B cell (primary cell): ENCODE measurements around the gene FHIT. TPM values are rescaled to one million over a fixed set of nuclear protein-coding genes. Genes with fewer than 3 reads are reported as not detected.

Source experiments
- ATAC-seq: fragments of 200-7000 bp; cut with Tn5 transposase; one replicate; pipeline ENCODE4 v1.10.0; 2021; ENCODE audit warnings: low read depth, mild to moderate bottlenecking, moderate number of reproducible peaks, moderate library complexity
- CTCF ChIA-PET: fragments of 350-600 bp; sonication (Branson Sonifier 250); formaldehyde crosslinking; loops from one replicate; lab custom pipeline; 2021; ENCODE audit warnings: antibody characterized with exemption, inconsistent platforms; lab: Charles Lee
- POLR2A ChIA-PET: fragments of 350-600 bp; sonication (Branson Sonifier 250); formaldehyde crosslinking; loops from one replicate; lab custom pipeline; 2021; ENCODE audit warnings: antibody characterized with exemption; lab: Charles Lee
- DNase-seq: peaks from one replicate; pipeline ENCODE4 v3.0.0; 2013
- H2AFZ ChIP-seq: 2 replicates; pipeline ENCODE4 v1.6.1; 2012; ENCODE audit warnings: mild to moderate bottlenecking, low read depth, low read length; ENCODE audit not compliant: insufficient read depth, poor library complexity, severe bottlenecking
- H3K27ac ChIP-seq, 2 donors: 1 replicate in 1 of 2; 2 replicates in 1 of 2; pipeline ENCODE4 v1.5.1; 2012 to 2013; ENCODE audit warnings: low read length in 2 of 2, mild to moderate bottlenecking in 2 of 2, moderate library complexity in 1 of 2
- H3K27me3 ChIP-seq, 4 experiments: fragments of 200-600 bp in 1 of 4; sonication (generic) in 1 of 4; replicated peaks in 1 of 4; 1 replicate in 2 of 4; 2 replicates in 2 of 4; pipeline versions ENCODE4 v1.6.1 to v1.7.0; 2013 to 2016; ENCODE audit warnings: low read length in 3 of 4, mild to moderate bottlenecking in 2 of 4, mixed read lengths in 1 of 4, moderate library complexity in 1 of 4; ENCODE audit not compliant: insufficient read depth in 4 of 4, control insufficient read depth in 3 of 4; ENCODE audit errors: control extremely low read depth in 1 of 4
- H3K36me3 ChIP-seq, 2 experiments: replicated peaks in 1 of 2; 1 replicate in 1 of 2; 2 replicates in 1 of 2; pipeline versions ENCODE4 v1.6.1 to v1.7.1; 2013; ENCODE audit warnings: low read length in 1 of 2; ENCODE audit not compliant: insufficient read depth in 2 of 2, control insufficient read depth in 1 of 2; ENCODE audit errors: control extremely low read depth in 1 of 2, extremely low read depth in 1 of 2
- H3K4me1 ChIP-seq, 2 donors: fragments of 200-600 bp in 1 of 2; sonication (generic) in 1 of 2; 1 replicate in 1 of 2; 2 replicates in 1 of 2; pipeline versions ENCODE4 v1.5.1 to v1.6.1; 2013 to 2017; ENCODE audit warnings: low read length in 2 of 2; ENCODE audit not compliant: control insufficient read depth in 2 of 2, insufficient read depth in 2 of 2
- H3K4me2 ChIP-seq: replicated peaks from 2 replicates; pipeline ENCODE3; 2012; ENCODE audit warnings: mild to moderate bottlenecking, low read depth, low read length; ENCODE audit not compliant: poor library complexity, severe bottlenecking
- H3K4me3 ChIP-seq, 5 experiments: fragments of 200-600 bp in 1 of 5; sonication (generic) in 1 of 5; 1 replicate in 3 of 5; 2 replicates in 2 of 5; pipeline versions ENCODE4 v1.5.1 to v1.7.0; 2011 to 2016; ENCODE audit warnings: low read length in 4 of 5, mild to moderate bottlenecking in 4 of 5, low read depth in 2 of 5, control low read depth in 1 of 5, moderate library complexity in 1 of 5; ENCODE audit not compliant: insufficient read depth in 1 of 5; ENCODE audit errors: control extremely low read depth in 1 of 5, extremely low read depth in 1 of 5
- H3K79me2 ChIP-seq: fragments of 200-600 bp; sonication (generic); one replicate; pipeline ENCODE4 v1.6.0; 2016; ENCODE audit warnings: low read length; ENCODE audit not compliant: control insufficient read depth, insufficient read depth
- H3K9ac ChIP-seq: fragments of 200-600 bp; sonication (generic); 2 replicates; pipeline ENCODE4 v1.6.1; 2017; ENCODE audit warnings: mild to moderate bottlenecking, low read length, moderate library complexity
- H3K9me3 ChIP-seq, 3 donors: one replicate each; pipeline versions ENCODE4 v1.6.1 to v1.7.1; 2013; ENCODE audit warnings: low read length in 2 of 3; ENCODE audit not compliant: control insufficient read depth in 2 of 3, insufficient read depth in 1 of 3; ENCODE audit errors: control extremely low read depth in 1 of 3
- H4K20me1 ChIP-seq: 2 replicates; pipeline ENCODE4 v1.6.0; 2012; ENCODE audit warnings: mild to moderate bottlenecking, low read length; ENCODE audit not compliant: insufficient read depth, control insufficient read depth, poor library complexity, severe bottlenecking
- H3K27ac Mint-ChIP-seq: one replicate; pipeline ENCODE4 v1.8.0; 2021; ENCODE audit warnings: mixed read lengths
- H3K27me3 Mint-ChIP-seq: one replicate; pipeline ENCODE4 v1.8.0; 2021; ENCODE audit warnings: mixed read lengths
- H3K4me1 Mint-ChIP-seq: one replicate; pipeline ENCODE4 v1.8.0; 2021; ENCODE audit warnings: mixed read lengths
- H3K4me3 Mint-ChIP-seq: one replicate; pipeline ENCODE4 v1.8.0; 2021; ENCODE audit warnings: mixed read lengths
- H3K9me3 Mint-ChIP-seq: one replicate; pipeline ENCODE4 v1.8.0; 2022; ENCODE audit warnings: mixed read lengths; ENCODE audit not compliant: insufficient read depth
- EZH2 ChIP-seq: IDR thresholded peaks from 2 replicates; pipeline ENCODE4 v1.6.1; 2012; ENCODE audit warnings: borderline replicate concordance, low read depth, mild to moderate bottlenecking, moderate library complexity, low read length; ENCODE audit not compliant: insufficient read depth, poor library complexity, severe bottlenecking
- WGBS: methylation state at CpG from one replicate; pipeline ENCODE4 v1.1.5; 2013; ENCODE audit warnings: missing lambda C conversion rate; ENCODE audit not compliant: insufficient coverage; 5-methylcytosine and 5-hydroxymethylcytosine counted together
- intact Hi-C: fragments of 100-400 bp; cut with micrococcal nuclease; formaldehyde crosslinking; loops from one replicate; pipeline ENCODE4 v1.10.0; 2022
- polyA plus RNA-seq: library from polyadenylated mRNA; depleted of rRNA; stranded (reverse); fragments of >200 nt; gene quantifications from 2 replicates; pipeline ENCODE4 v1.2.3, GENCODE V29; 2012
- total RNA-seq, 2 donors: library from RNA; stranded (reverse); fragments of 120-200 nt in 1 of 2; gene quantifications; 1 replicate in 1 of 2; 2 replicates in 1 of 2; pipeline versions ENCODE4 v1.2.3 to v1.2.4, GENCODE V29; 2013 to 2022
- TF ChIP-seq, protein P1 (sequence below): fragments of 200-600 bp; IDR thresholded peaks from one replicate; pipeline ENCODE4 v1.8.0; 2022; ENCODE audit warnings: antibody characterized with exemption, mild to moderate bottlenecking

Gene FHIT
- total and polyA plus RNA-seq, 2 donors (not counting 1 experiment from before 2014, with no cell fraction given): 1.7 to 7.8 TPM

DNA sequence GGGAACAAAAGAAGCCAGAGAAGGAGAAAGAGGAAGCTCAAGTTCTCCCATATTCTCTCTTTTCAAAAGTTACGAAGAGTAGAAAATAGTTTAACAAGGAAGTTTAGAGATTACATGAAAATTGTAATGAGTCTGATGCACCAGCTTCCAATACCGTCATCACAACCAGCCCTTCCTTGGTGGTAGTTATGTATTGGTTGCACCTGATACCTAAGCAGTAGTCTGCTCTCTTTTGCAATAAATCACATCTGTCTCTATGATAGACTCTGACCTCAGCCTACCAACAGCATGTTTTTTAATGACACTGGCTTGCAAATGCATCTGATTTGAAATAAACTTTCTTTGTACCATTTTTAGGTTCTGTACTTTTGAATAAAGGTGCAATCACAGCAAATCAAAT, 575.8 kb downstream of the FHIT start:
- Histone ChIP-seq H3K79me2 (no peaks in the 10 kb centered on the region), H3K27ac (no peak overlapping the region), H4K20me1 (no peaks in the 10 kb centered on the region), H3K27me3 (no peaks in the 10 kb centered on the region), H3K9ac (no peak overlapping the region), H3K4me2 (no peak overlapping the region), H3K4me1 (no peaks in the 10 kb centered on the region), H3K9me3 (peaks cover 0 to 6% (median 0%) of the 10 kb centered on the region in 3 donors), H3K4me3 (no peak overlapping the region), H2AFZ (no peak overlapping the region), H3K36me3 (no peaks in the 10 kb centered on the region)
- Mint-ChIP-seq H3K4me1 (no peaks in the 10 kb centered on the region), H3K9me3 (no peaks in the 10 kb centered on the region), H3K27ac (no peak overlapping the region), H3K4me3 (no peak overlapping the region), H3K27me3 (no peaks in the 10 kb centered on the region)
- no peak for DNase-seq
- POLR2A ChIA-PET: no interaction called here
- no CpG with 5 or more reads among the region's 2 CpGs for WGBS
- no peak for TF ChIP-seq EZH2
- TF ChIP-seq, protein P1, sequence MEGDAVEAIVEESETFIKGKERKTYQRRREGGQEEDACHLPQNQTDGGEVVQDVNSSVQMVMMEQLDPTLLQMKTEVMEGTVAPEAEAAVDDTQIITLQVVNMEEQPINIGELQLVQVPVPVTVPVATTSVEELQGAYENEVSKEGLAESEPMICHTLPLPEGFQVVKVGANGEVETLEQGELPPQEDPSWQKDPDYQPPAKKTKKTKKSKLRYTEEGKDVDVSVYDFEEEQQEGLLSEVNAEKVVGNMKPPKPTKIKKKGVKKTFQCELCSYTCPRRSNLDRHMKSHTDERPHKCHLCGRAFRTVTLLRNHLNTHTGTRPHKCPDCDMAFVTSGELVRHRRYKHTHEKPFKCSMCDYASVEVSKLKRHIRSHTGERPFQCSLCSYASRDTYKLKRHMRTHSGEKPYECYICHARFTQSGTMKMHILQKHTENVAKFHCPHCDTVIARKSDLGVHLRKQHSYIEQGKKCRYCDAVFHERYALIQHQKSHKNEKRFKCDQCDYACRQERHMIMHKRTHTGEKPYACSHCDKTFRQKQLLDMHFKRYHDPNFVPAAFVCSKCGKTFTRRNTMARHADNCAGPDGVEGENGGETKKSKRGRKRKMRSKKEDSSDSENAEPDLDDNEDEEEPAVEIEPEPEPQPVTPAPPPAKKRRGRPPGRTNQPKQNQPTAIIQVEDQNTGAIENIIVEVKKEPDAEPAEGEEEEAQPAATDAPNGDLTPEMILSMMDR: no peak
- CTCF ChIA-PET: no interaction called here
- no peak for ATAC-seq
- intact Hi-C loops: no loop called here

DNA sequence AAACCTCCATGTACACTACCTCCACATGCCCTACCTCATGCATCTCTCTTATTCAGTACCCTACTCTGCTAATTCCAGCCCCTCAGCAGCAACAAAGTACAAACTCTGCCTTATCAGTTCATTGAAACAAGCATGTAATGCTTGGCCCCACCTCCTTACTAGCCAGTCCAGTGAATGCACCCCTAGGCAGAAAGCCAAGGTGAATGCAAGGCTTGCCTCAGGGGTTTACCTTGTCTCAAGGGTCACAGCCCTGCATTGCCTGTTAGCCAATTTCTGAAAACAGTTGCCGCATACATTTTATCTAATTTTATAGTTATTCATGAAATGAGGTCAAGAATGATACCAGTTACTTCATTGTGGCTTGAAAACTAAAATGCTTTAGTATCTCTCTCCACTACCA, 576.4 kb downstream of the FHIT start:
- Mint-ChIP-seq H3K27ac (no peak overlapping the region), H3K27me3 (no peaks in the 10 kb centered on the region), H3K9me3 (no peaks in the 10 kb centered on the region), H3K4me1 (no peaks in the 10 kb centered on the region), H3K4me3 (no peak overlapping the region)
- no peak for DNase-seq
- WGBS: no CpG with 5 or more reads among the region's 1 CpG
- Histone ChIP-seq H4K20me1 (no peaks in the 10 kb centered on the region), H3K27me3 (no peaks in the 10 kb centered on the region), H3K9me3 (peaks cover 0 to 6% (median 0%) of the 10 kb centered on the region in 3 donors), H2AFZ (no peak overlapping the region), H3K4me3 (no peak overlapping the region), H3K79me2 (no peaks in the 10 kb centered on the region), H3K9ac (no peak overlapping the region), H3K4me1 (no peaks in the 10 kb centered on the region), H3K27ac (no peak overlapping the region), H3K4me2 (no peak overlapping the region), H3K36me3 (no peaks in the 10 kb centered on the region)
- ChIA-PET CTCF (no interaction called here), POLR2A (no interaction called here)
- ATAC-seq: no peak
- intact Hi-C loops: no loop called here
- TF ChIP-seq, protein P1: no peak
- TF ChIP-seq EZH2: no peak
